Astrocyte of the cerebellum (primary cell): ENCODE results near the gene KCND3.
A peak's percentile ranks its signal among the peaks of the same experiment; 100 is the strongest.

Experiments
- DNase-seq: peaks from one replicate; pipeline ENCODE4 v3.0.0-alpha.2; 2011; ENCODE audit warnings: low read depth
- H3K4me3 ChIP-seq: 2 replicates; pipeline ENCODE4 v1.5.1; 2011; ENCODE audit warnings: mild to moderate bottlenecking, low read depth, low read length, moderate library complexity
- CTCF ChIP-seq: IDR thresholded peaks from 2 replicates; pipeline ENCODE4 v1.5.1; 2012; ENCODE audit warnings: low read length, low read depth, moderate library complexity, mild to moderate bottlenecking; ENCODE audit errors: missing control alignments
- in situ Hi-C: cut with HindIII; loops from 2 replicates; pipeline ENCODE4 v1.10.0; 2017; ENCODE audit warnings: low sequenced_read_pairs

KCND3 gene

DNA sequence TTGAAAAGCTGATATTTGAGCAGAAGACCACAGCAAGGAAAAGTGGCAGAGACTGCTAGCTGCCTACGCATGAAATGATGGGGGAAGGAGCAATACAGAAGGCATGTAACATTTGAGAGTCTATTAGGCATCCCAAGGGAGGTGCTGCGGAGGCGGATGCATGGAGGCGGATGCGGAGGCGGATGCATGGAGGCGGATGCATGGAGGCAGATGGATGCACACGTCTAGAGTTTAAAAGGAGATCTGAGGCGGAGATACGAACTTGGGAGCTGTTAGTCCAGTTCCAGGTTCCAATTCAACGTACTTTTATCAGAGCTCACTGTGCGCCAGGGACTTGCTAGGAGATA is 234.5 kb downstream of the KCND3 start:
- H3K4me3 ChIP-seq = peak overlapping the region; percentile 93
- TF ChIP-seq CTCF = no peak
- in situ Hi-C loops = loop anchor here (25.0 kb wide), 1 partner anchor 543 kb away; the partner anchor contains the start of gene DENND2D
- DNase-seq = no peak

GRCh38 chr1:111751906-111752575 is 237.4 kb downstream of the KCND3 start:
- in situ Hi-C loops = loop anchor here (25.0 kb wide), 1 partner anchor 540 kb away; the partner anchor contains the start of gene DENND2D
- TF ChIP-seq CTCF = no peak
- H3K4me3 ChIP-seq = no peak overlapping the region
- no peak for DNase-seq

DNA sequence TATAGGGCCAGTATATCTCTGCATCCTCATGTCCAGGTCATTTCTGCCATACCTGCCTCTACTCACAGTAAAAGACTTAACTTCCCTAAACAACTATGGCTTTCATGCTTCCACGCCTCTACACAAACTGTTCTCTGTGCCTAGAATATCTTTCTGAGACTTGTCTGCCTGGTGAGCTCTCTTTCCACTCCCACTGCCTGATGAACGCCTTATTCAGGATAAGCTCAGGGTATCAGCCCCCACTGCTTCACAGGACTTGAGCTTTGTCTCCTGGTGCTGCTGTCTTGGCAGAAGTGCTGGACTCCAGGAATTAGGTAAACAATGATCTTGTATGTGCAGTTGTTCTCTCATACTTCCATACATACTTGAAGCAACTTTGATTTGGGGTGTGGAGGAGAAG is 238.6 kb downstream of the KCND3 start:
- no peak overlapping the region for H3K4me3 ChIP-seq
- TF ChIP-seq CTCF = no peak
- in situ Hi-C loops = loop anchor here (25.0 kb wide), 1 partner anchor 539 kb away; the partner anchor contains the start of gene DENND2D
- DNase-seq = no peak

DNA sequence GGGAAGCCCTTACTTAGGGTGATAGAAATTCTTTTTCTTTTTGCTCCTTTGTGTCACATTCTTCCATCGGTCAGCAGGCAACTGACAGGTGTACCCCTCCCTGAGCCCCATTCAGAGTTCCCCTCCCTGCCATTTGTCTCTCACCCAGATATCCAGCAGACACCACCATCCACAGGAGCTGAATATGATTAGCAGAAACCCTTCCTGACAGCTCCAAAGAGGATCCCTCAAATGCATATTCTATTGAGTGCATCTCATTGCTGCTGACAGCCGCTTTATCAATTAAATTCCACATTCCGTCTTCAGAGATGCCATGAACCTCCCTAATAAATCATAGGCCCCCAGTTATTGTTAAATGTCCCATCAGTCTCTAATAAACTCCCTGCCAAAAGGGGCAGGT is 239.8 kb downstream of the KCND3 start:
- TF ChIP-seq CTCF = no peak
- in situ Hi-C loops = loop anchor here (25.0 kb wide), 1 partner anchor 537 kb away; the partner anchor contains the start of gene DENND2D

DNA sequence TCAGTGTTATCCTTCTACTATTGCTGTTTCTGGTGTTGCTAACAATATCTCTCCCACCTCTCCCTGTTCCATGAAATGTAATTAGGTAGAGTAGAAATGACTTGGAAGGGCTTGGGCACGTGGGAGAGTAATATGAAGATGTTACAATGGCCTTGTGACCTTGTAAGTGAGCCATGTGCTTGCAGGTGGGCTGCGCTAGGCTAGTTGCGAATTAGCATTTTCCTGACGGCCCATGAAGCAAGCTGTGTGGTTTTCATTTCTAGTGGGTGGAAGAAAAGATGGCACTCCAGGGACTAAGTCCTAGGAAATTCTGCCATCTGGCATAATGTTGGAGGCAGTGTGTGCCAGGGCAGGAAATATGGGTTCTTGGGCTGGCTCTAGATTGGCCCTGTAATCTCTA is 241.5 kb downstream of the KCND3 start:
- no peak for TF ChIP-seq CTCF
- no peak overlapping the region for H3K4me3 ChIP-seq
- DNase-seq = no peak
- in situ Hi-C loops = no loop called here

More for the DNA sequence above, 239.8 kb downstream of the KCND3 start:
- H3K4me3 ChIP-seq = no peak overlapping the region
- DNase-seq = no peak

DNA sequence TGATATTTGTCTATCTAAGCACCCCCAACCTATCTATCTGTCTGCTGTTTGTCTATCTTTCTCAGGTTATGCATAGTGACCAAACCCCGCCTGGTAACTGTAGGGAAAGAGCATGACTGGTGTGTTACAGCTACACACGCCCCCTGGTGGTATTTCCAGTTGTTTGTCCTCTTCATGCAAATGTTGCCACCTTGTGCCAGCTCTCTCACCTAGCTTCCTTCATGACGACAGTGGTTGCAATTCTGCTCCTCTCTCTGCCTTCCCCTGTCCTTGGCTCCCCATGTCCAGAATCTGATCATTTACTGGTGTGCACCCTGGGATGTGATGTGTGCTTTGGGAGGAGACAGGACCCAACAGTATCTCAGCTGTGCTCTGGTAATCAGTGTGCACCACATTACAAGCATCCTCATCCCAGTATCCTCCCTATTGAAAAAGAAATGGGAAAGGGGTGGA is 242.2 kb downstream of the KCND3 start:
- H3K4me3 ChIP-seq = no peak overlapping the region
- in situ Hi-C loops = no loop called here
- TF ChIP-seq CTCF = peak; percentile 69
- DNase-seq = peak; percentile 50

GRCh38 chr1:111746614-111746999 is 242.9 kb downstream of the KCND3 start:
- in situ Hi-C loops = no loop called here
- H3K4me3 ChIP-seq = no peak overlapping the region
- no peak for TF ChIP-seq CTCF
- DNase-seq = no peak
